ENCODE data around the gene PIN4. TPM values are rescaled to one million over a fixed set of nuclear protein-coding genes. Genes with fewer than 3 reads are reported as not detected.

The PIN4 gene
- total and polyA plus RNA-seq, 9 donors = 5.3 to 33.6 (median 10.1) TPM

DNA sequence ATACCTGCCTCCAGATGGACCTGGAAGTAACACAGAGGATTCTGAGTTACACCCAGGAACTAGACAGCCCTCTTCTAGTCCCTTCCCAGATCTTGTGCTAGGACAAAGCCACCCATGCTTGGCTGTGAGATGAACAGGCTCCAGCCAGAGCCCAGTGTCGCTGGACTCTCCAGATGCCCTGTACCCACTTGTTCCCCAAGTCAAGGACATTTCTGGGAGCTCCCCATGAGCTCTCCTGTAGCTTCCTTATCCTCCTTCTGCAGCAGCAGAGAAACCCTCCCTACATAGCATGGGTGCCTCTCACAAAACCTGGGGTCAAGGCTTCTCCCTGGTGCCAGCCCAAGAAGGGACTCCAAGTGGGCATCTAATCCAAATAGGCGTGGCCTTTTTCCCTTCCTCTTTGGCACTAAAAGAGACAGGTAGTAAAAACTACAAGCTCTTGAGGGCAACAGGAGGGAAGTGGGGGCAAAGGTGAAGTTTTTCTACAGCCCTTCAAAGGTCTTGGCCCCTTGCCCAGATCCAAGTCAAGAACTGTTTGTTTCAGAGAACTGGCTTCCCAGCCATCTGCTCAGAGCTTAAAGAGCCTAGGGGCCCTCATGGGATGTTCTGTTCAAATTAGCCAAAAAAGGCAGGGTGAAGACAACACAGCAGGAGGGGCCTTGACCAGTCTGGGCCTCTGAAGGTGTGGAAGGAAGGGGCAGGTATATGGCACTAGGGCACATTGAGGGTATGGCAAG, 65.8 kb downstream of the PIN4 start:
- no peaks in the 10 kb centered on the region for H3K4me1 ChIP-seq (ENCODE audit: insufficient read depth)
- peak in 3 of 5 donors; percentile 23 to 33 (median 26) for DNase-seq
- no peaks in the 10 kb centered on the region for H3K36me3 ChIP-seq
- no peaks in the 10 kb centered on the region for H3K27me3 ChIP-seq
- H3K4me3 ChIP-seq = no peak overlapping the region
- no peak for TF ChIP-seq EP300 (IDR thresholded peaks at IDR 0.05)
- TF ChIP-seq, protein P1, sequence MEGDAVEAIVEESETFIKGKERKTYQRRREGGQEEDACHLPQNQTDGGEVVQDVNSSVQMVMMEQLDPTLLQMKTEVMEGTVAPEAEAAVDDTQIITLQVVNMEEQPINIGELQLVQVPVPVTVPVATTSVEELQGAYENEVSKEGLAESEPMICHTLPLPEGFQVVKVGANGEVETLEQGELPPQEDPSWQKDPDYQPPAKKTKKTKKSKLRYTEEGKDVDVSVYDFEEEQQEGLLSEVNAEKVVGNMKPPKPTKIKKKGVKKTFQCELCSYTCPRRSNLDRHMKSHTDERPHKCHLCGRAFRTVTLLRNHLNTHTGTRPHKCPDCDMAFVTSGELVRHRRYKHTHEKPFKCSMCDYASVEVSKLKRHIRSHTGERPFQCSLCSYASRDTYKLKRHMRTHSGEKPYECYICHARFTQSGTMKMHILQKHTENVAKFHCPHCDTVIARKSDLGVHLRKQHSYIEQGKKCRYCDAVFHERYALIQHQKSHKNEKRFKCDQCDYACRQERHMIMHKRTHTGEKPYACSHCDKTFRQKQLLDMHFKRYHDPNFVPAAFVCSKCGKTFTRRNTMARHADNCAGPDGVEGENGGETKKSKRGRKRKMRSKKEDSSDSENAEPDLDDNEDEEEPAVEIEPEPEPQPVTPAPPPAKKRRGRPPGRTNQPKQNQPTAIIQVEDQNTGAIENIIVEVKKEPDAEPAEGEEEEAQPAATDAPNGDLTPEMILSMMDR (IDR thresholded peaks at IDR 0.05) = no peak
- TF ChIP-seq POLR2A (IDR thresholded peaks at IDR 0.05) = no peak
- 65 to 71% (median 70%) methylated on average over 2 of the region's 2 CpGs for WGBS, 3 donors
- H3K9me3 ChIP-seq = no peaks in the 10 kb centered on the region
- intact Hi-C loops (cut with DNase I) = no loop called here
- H3K27ac ChIP-seq = no peak overlapping the region

Other genes starting within 250 kb of the PIN4 start
- gene RTL5, start 49.8 kb upstream of the PIN4 start, total RNA-seq = 10 to 100 TPM in 5 of 7 donors, 1 to 10 TPM in 2; 3.6 to 17.6 (median 14.4) TPM
- gene RTL5, start 49.8 kb upstream of the PIN4 start, polyA plus RNA-seq = 10 to 100 TPM in 1 of 2 donors, 1 to 10 TPM in 1; 6.4 to 16.2 TPM
- under 1 TPM; 0.05 to 0.60 (median 0.36) TPM for gene ERCC6L, start 57.3 kb downstream of the PIN4 start, total RNA-seq
- gene ERCC6L, start 57.3 kb downstream of the PIN4 start, polyA plus RNA-seq = under 1 TPM; 0.20 to 0.23 TPM
- 1,000 to 10,000 TPM; 1,767 to 3,214 (median 2,276) TPM for gene RPS4X, start 95.5 kb downstream of the PIN4 start, total RNA-seq
- gene RPS4X, start 95.5 kb downstream of the PIN4 start, polyA plus RNA-seq = 1,000 to 10,000 TPM; 3,049 to 3,742 TPM
- gene CITED1, start 124.2 kb downstream of the PIN4 start, total RNA-seq = 10 to 100 TPM in 1 of 7 donors, 1 to 10 TPM in 4, under 1 TPM in 1, not detected in 1; 0.81 to 11.6 (median 1.4) TPM
- gene CITED1, start 124.2 kb downstream of the PIN4 start, polyA plus RNA-seq = under 1 TPM in 1 of 2 donors, not detected in 1; 0.77 TPM